GM12878 (cell line): ENCODE data around the gene GRIK2. TPM values are rescaled to one million over a fixed set of nuclear protein-coding genes. Genes with fewer than 3 reads are reported as not detected.
A peak's percentile ranks its signal among the peaks of the same experiment; 100 is the strongest.

Experiments
- ATAC-seq: fragments of 200-7000 bp; cut with Tn5 transposase; 3 replicates; pipeline ENCODE4 v1.9.1; 2020; ENCODE audit warnings: mild to moderate bottlenecking, moderate library complexity
- BruUV-seq: library from RNA; stranded (reverse); fragments of 400-500 nt; replicated peaks from 2 replicates; lab custom pipeline; 2021; lab: Mats Ljungman, UMichigan
- CTCF ChIA-PET: fragments of 300-600 bp; sonication (Branson Sonifier 250); formaldehyde crosslinking; extraction: SDS; loops from one replicate; lab custom pipeline; 2021; ENCODE audit warnings: inconsistent platforms; lab: Yijun Ruan, JAX
- POLR2A ChIA-PET: fragments of 350-600 bp; formaldehyde crosslinking; extraction: SDS; loops from one replicate; lab custom pipeline; 2021; ENCODE audit warnings: inconsistent platforms; lab: Charles Lee
- RAD21 ChIA-PET: fragments of 300-600 bp; sonication (Branson Sonifier 250); formaldehyde crosslinking; loops from one replicate; lab custom pipeline; 2023; ENCODE audit warnings: antibody characterized with exemption; ENCODE audit not compliant: unreplicated experiment; lab: Charles Lee
- SMC1A ChIA-PET: fragments of 300-600 bp; sonication (Branson Sonifier 250); formaldehyde crosslinking; loops from one replicate; lab custom pipeline; 2023; ENCODE audit not compliant: unreplicated experiment, uncharacterized antibody; lab: Charles Lee
- DNase-seq: peaks from one replicate; pipeline ENCODE4 v3.0.0-alpha.2; 2011; ENCODE audit warnings: low read depth, low spot score
- FAIRE-seq: peaks from 3 replicates; lab custom pipeline; 2011; peaks lifted over from hg19 to GRCh38; lab: Jason Lieb, UNC
- H2AFZ ChIP-seq: 2 replicates; pipeline ENCODE4 v1.6.0; 2011; ENCODE audit warnings: low read depth, low read length, control low read depth; ENCODE audit not compliant: control insufficient read depth
- H3K27ac ChIP-seq: 2 replicates; pipeline ENCODE4 v1.5.1; 2011; ENCODE audit warnings: control low read depth; ENCODE audit not compliant: control insufficient read depth, insufficient read depth
- H3K27me3 ChIP-seq, 2 experiments: replicated peaks in 1 of 2; 2 replicates each; pipeline versions ENCODE4 v1.6.0 to v1.6.1; 2011; ENCODE audit warnings: low read length in 1 of 2; ENCODE audit not compliant: control insufficient read depth in 2 of 2, insufficient read depth in 2 of 2
- H3K36me3 ChIP-seq, 2 experiments: 2 replicates each; pipeline ENCODE4 v1.5.1; 2011; ENCODE audit warnings: low read length in 1 of 2; ENCODE audit not compliant: control insufficient read depth in 2 of 2, insufficient read depth in 2 of 2
- H3K4me1 ChIP-seq: 2 replicates; pipeline ENCODE4 v1.6.1; 2011; ENCODE audit warnings: mild to moderate bottlenecking, low read length, moderate library complexity, mixed read lengths; ENCODE audit not compliant: control insufficient read depth, insufficient read depth
- H3K4me2 ChIP-seq: 2 replicates; pipeline ENCODE4 v1.6.0; 2011; ENCODE audit warnings: control low read depth; ENCODE audit not compliant: control insufficient read depth, insufficient read depth
- H3K4me3 ChIP-seq: fragments of 200-600 bp; sonication (generic); 2 replicates; pipeline ENCODE4 v1.5.1; 2016
- H3K79me2 ChIP-seq: 2 replicates; pipeline ENCODE4 v1.6.0; 2011; ENCODE audit warnings: low read length; ENCODE audit not compliant: control insufficient read depth, insufficient read depth
- H3K9ac ChIP-seq: 2 replicates; pipeline ENCODE4 v1.8.0; 2011; ENCODE audit warnings: low read length, control low read depth, mixed read lengths; ENCODE audit not compliant: control insufficient read depth, insufficient read depth
- H3K9me3 ChIP-seq: replicated peaks from 3 replicates; pipeline ENCODE4 v1.5.1; 2011; ENCODE audit warnings: mild to moderate bottlenecking, low read length; ENCODE audit not compliant: control insufficient read depth, insufficient read depth
- H4K20me1 ChIP-seq: 2 replicates; pipeline ENCODE4 v1.6.0; 2011; ENCODE audit not compliant: control insufficient read depth, insufficient read depth
- MYC ChIP-seq: IDR thresholded peaks from 2 replicates; pipeline ENCODE4 v1.6.1; 2011; ENCODE audit warnings: mild to moderate bottlenecking, low read length, moderate library complexity, inconsistent platforms; ENCODE audit not compliant: insufficient read depth, insufficient replicate concordance, insufficient read length, severe bottlenecking
- NFIC ChIP-seq: IDR thresholded peaks from 2 replicates; pipeline ENCODE4 v1.6.1; 2012; ENCODE audit warnings: low read depth, mild to moderate bottlenecking, inconsistent platforms, low read length, moderate library complexity
- POLR2AphosphoS5 ChIP-seq: IDR thresholded peaks from 2 replicates; pipeline ENCODE4 v1.6.1; 2011; ENCODE audit warnings: mild to moderate bottlenecking, low read length, inconsistent platforms
- RCOR1 ChIP-seq: conservative IDR thresholded peaks from 2 replicates; pipeline ENCODE4 v1.6.1; 2012; ENCODE audit warnings: low read depth, low read length, improper control_type of control experiment
- YBX1 ChIP-seq: fragments of 450-650 bp; IDR thresholded peaks from 2 replicates; pipeline ENCODE4 v1.6.1; 2016; ENCODE audit warnings: antibody characterized with exemption
- YY1 ChIP-seq: IDR thresholded peaks from 2 replicates; pipeline ENCODE4 v1.6.1; 2011; ENCODE audit warnings: low read depth, mild to moderate bottlenecking, low read length
- ZNF24 ChIP-seq: fragments of 450-650 bp; IDR thresholded peaks from 2 replicates; pipeline ENCODE4 v1.6.1; 2017; ENCODE audit warnings: antibody characterized with exemption, mild to moderate bottlenecking
- WGBS: methylation state at CpG from one replicate; pipeline ENCODE4 v1.1.6; 2016; ENCODE audit warnings: low lambda C conversion rate; ENCODE audit not compliant: insufficient replicate concordance, insufficient coverage; ENCODE audit errors: missing lambda C conversion rate; 5-methylcytosine and 5-hydroxymethylcytosine counted together
- in situ Hi-C: fragments of 300-500 bp; cut with MboI; formaldehyde crosslinking; loops from 9 replicates; pipeline ENCODE4 v1.14.3; 2018; ENCODE audit warnings: mixed read lengths
- intact Hi-C: fragments of 100-400 bp; cut with micrococcal nuclease; formaldehyde crosslinking; loops from one replicate; pipeline ENCODE4 v1.14.2; 2022; ENCODE audit not compliant: unreplicated experiment
- polyA plus RNA-seq, 11 experiments: library from polyadenylated mRNA; depleted of rRNA in 4 of 11; unstranded in 6 of 11; stranded (reverse) in 5 of 11; fragments of >200 nt; fragmentation: Nextera tagmentation in 4 of 11; fragmentation: Illumina TruSeq in 1 of 11; extraction: Ambion mirVana in 4 of 11; extraction: Trizol in 1 of 11; gene quantifications; 1 replicate in 1 of 11; 2 replicates in 10 of 11; pipeline versions ENCODE4 v1.2.1 to v1.2.3, GENCODE V29; 2011 to 2016; ENCODE audit warnings: inconsistent platforms in 2 of 11, missing spikeins in 2 of 11, low read depth in 1 of 11
- total RNA-seq, 4 experiments: library from RNA; depleted of rRNA in 3 of 4; stranded (reverse); fragments of >200 nt in 3 of 4; fragmentation: Illumina TruSeq in 1 of 4; extraction: Trizol in 1 of 4; gene quantifications; 2 replicates each; pipeline versions ENCODE4 v1.2.1 to v1.2.3, GENCODE V29; 2013 to 2021

The GRIK2 gene
- total and polyA plus RNA-seq, 10 of the 15 experiments (the other 5 are each of a cell fraction or from before 2014, with no cell fraction given) = not detected

DNA sequence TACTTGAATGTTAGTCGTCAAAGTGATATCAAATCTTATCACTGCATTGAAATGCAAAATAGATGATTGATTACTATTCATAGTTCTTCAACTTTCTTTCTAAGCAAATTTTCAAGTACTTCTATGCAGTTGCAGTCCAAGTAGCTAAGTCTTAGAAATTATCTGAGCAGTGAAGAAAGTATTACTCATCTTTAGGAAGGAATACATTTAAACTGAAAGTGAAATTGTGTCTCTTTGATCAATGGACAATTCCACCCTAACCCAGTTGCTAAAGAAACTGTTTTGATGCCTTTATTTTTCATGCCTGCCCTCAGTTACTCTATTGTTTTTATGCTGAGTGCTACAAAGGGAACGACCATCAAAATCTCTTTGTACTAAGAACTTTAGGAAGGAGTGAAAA is 337.4 kb downstream of the GRIK2 start:
- Histone ChIP-seq H3K27me3 (no peaks in the 10 kb centered on the region), H3K36me3 (no peaks in the 10 kb centered on the region), H3K27ac (no peak overlapping the region), H4K20me1 (no peaks in the 10 kb centered on the region), H3K9ac (no peak overlapping the region), H2AFZ (no peak overlapping the region), H3K79me2 (no peaks in the 10 kb centered on the region), H3K4me3 (no peak overlapping the region), H3K9me3 (no peaks in the 10 kb centered on the region; the same call in 2 of the 3 replicates), H3K4me2 (no peak overlapping the region)
- SMC1A ChIA-PET = no interaction called here
- POLR2A ChIA-PET = no interaction called here
- intact Hi-C loops (no loop called here), in situ Hi-C loops (no loop called here)
- CTCF ChIA-PET = no interaction called here
- 21% methylated on average over 2 of the region's 2 CpGs for WGBS
- peak; percentile 38; the same call in 2 of the 3 replicates for ATAC-seq
- no peak for DNase-seq
- BruUV-seq = no TSS peak
- FAIRE-seq = no peak
- no peak for TF ChIP-seq RCOR1
- TF ChIP-seq, all 136 proteins: peak for 0
- RAD21 ChIA-PET = no interaction called here
- H3K4me1 ChIP-seq = no peaks in the 10 kb centered on the region

- SMC1A ChIA-PET = no interaction called here
- no peak overlapping the region for H3K9ac ChIP-seq
These were observed 340.4 kb downstream of the GRIK2 start for GRCh38 chr6:101733899-101734298.

More at GRCh38 chr6:101733899-101734298, 340.4 kb downstream of the GRIK2 start:
- no TSS peak for BruUV-seq
- DNase-seq (no peak), FAIRE-seq (no peak), ATAC-seq (no peak)
- ChIA-PET POLR2A (no interaction called here), CTCF (no interaction called here), RAD21 (no interaction called here)
- H3K79me2 ChIP-seq = no peaks in the 10 kb centered on the region
- no peak overlapping the region for H3K4me2 ChIP-seq
- H2AFZ ChIP-seq = no peak overlapping the region
- H3K4me3 ChIP-seq = no peak overlapping the region
- in situ Hi-C loops = no loop called here
- intact Hi-C loops = no loop called here
- no peaks in the 10 kb centered on the region for H3K4me1 ChIP-seq
- H3K9me3 ChIP-seq = no peaks in the 10 kb centered on the region; the same call in 2 of the 3 replicates
- no peaks in the 10 kb centered on the region for H3K36me3 ChIP-seq
- H3K27me3 ChIP-seq = no peaks in the 10 kb centered on the region
- H4K20me1 ChIP-seq = no peaks in the 10 kb centered on the region
- H3K27ac ChIP-seq = no peak overlapping the region
- TF ChIP-seq YBX1 (no peak), MYC (no peak), POLR2AphosphoS5 (no peak), YY1 (no peak), ZNF24 (no peak), NFIC (no peak)
